Activated CD4-positive, CD25-positive, alpha-beta regulatory T cell (primary cell): ENCODE data around the gene CASP8.
"Not testable (repeated sequence)": the region's sequence is repeated elsewhere in the genome, so short reads cannot be mapped to it uniquely, and the experiment has no call there.

ENCODE experiments used
- DNase-seq, 4 experiments: peaks; one replicate each; lab custom pipeline; 2025; lab: John Stamatoyannopoulos, UW

Gene CASP8

DNA sequence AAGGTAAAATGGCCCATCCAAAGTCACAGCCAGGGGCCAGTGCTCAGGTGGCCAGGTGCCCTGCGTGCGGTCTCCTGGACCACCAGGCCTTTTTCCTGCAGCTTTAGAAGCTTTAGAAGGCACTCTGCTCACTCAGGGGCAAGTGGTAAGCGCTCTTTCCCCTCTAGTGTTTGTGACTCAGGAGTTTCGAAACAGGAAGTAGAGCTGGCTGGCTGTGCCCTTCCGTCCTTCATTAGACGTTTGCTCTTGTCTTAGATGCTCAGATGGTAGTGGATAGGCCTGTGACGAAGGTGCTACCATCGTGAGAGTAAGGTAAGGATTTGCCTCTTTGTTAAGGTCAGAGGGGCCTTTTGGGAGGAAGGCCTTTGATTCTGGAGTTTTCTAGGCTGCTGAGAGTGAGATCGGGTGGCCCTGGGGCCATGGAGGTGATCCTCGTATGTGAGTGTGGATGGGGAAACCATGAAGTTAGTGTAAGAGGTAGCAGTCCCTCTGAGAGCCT, at the start of gene CASP8:
Gene CASP8 (plus strand): TSS at position 235 of the 499 bp plus-strand sequence. CDS start 5,951 bp downstream, outside the sequence.
- DNase-seq, result peak; percentile 14 to 55 (median 42)

DNA sequence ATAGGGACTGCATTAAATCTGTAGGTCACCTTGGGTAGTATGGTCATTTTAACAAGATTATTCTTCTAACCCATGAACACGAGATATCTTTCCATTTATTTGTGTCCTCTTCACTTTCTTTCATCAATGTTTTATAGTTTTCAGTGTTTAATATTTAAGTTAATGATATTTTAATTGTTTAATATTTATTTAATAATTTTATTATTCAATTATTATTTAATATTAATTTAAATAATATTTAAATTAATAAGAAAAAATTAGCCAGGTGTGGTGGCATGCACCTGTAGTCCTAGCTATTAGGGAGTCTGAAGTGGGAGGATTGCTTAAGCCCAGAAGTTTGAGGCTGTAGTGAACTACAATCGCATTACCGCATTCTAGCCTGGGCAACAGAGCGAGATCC, 44.4 kb upstream of the CASP8 start:
- DNase-seq, result no peak

DNA sequence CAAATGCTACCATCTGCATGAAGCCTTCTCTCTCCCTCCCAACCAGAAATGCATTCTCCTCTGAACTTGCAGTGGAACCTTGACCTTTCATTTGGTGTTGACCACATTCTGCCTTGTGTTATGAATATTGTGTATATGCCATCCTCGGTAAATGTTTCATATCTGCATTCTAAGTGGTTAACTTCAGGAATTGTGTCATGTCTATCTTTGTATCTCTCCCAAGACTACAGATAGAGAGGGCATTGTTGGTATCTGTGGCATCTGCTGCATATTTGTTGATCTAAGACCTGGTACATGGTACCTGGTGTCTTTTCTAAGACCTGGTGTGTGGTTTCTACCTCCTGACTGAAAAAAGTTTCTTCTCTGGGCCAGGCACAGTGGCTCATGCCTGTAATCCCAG, 43.4 kb upstream of the CASP8 start:
- DNase-seq, result no peak

DNA sequence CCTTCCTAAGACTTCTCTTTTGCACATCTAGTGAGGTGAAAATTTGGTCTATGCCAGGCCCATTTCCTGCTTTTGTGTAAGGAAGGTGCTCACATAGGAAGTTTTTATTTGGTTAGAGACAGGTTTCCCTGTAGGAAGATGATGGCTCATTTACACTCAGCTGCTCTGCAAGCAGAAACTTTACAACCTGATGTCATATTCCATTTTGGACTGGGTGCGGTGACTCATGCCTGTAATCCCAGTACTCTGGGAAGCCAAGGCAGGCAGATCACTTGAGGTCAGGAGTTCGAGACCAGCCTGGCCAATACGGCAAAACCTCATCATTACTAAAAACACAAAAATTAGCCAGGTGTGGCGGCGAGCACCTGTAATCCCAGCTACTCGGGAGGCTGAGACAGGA, 41.6 kb upstream of the CASP8 start:
- no peak for DNase-seq

DNA sequence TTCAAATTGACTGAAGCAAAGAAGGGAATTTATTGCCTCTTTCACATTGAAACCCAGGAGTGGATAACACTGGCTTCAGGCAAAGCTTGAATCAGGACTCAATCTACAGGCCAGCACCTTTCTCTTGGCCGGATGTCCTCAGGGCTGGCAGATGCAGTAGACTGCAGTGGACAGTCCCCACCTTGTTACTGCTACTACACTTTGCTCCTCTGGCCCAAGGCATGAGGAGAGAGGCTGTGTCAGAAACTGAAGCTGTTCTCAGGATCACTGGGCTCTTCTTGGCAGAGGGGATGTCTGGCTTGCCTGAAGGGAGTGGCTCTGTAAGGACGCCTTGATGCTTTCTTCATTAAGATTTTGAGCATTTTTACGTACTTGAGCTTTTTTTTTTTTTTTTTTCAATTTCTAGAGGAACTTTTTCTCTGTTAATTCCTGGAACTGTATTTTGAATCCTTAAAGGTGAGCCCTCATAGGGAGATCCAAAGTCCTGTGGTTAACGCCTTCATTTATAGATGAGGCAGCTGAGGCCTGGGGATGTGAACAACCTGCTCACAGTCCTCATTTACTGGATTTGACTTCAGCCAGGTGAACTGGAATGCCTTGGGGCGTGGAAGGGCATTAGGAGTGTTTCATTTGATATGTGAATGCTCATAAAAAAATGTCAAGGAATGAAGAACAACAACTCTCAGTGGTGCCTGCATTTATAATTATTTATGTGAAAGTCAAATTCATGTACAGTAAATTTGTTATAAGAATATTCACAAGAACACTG, 40.8 kb upstream of the CASP8 start:
- no peak for DNase-seq

DNA sequence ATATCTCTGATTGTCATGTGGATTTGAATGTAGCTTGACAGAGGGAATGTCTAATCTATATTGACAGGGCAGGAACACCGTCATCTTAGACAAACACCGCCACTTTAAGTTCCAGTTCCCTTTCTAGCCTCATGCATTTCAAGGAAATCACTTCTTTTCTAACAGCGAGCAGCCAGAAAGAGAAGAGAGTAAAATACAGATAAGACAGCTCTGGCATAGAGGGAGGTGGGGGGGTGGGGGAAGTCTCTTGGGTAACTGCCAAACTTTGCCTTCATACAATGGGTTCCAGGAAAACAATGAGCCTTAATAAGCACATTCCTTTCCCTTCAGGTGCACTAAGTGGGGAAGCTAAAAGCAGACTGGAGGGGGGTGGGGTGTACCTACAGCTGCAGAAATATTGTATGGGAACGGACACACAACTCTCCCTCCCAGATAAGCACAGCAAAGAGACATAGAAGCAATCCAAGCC, 40.2 kb upstream of the CASP8 start:
- no peak for DNase-seq

DNA sequence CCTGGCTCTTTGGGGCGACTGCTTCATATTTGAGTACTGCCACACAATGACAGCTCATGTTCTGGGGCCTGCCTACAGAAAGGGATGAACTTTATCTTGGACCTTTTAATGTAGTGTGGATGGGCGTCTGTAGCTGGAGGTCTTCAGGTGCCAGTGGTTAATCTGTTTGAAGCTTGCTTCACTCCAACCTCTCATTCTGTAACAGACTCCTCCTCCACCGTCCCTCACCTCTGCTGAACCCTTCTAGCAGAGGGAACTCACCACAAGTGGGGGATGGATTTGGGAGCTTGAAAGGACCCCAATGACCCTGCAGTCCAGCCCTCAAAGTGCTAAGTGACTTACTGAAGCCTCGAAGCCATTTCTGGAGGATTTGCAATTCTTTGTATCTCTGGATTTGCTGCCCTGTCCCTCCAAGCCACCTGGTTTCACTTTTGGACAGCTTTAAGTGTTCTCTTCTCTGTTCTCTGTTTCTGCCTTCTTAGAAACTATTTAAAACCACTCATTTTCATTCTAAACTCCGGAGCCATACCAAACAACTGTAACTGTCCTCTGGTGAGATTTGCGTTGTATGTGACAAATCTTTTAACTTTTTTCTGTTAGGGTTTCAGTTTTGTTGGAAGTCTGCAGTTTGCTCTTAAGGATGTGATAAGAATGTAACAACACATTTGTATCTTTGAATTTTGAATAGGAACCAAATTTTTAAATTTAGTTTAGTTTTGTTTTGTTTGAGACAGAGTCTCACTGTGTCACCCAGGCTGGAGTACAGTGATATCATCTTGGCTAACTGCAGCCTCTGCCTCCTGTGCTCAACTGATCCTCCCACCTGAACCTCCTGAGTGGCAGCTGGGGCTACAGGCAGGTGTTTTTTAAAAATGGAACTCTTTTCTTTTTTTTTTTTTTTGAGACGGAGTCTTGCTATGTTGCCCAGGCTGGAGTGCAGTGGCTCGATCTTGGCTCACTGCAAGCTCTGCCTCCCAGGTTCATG, 37.0 kb upstream of the CASP8 start:
- DNase-seq, result no peak

DNA sequence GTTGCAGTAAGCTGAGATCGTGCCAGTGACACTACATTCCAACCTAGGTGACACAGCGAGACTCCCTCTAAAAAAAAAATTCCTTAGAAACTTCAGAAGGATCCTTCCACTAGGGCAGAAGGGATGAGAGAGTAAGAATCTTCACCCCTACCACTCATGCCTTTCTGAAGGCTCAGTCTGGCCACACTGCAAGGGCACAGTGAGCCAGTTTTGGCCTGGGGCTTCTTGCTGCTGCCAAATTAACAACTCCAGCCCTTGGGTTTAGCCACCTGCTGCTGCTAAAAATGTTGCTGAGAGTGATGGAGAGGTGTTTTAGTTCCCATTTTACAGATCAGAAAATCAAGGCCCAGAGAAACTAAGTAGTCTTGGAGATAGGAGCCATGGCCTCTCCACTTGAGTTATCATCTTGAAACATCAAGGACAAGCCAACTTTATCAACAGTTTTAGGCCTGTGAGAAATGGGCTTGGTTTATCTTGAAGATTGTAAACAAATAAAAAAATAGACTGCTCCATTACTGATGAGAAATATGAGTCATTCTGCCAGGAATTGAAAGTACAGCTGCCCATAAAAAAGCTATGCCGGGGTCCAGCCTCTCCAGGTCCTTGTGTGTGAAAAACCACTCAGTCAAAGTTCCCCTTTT, 31.9 kb upstream of the CASP8 start:
- no peak for DNase-seq

DNA sequence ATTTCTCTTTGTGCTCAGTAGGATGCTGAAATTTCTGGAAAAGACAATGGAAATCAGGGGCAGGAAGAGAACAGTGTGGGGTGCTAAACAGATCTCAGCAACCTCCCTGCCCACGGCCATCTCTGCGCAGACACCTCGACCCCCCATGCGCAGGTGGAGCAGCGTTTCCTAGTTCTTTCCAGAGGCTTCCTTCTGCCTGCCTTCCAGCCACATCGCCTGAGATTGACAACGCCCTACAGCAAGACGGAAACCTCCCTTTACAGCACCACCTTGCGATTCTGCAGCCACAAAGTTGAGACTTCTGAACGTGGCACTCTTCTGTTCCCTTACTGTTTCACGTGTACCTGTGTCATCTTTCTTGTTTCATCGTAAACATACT, 31.4 kb upstream of the CASP8 start:
- no peak for DNase-seq

DNA sequence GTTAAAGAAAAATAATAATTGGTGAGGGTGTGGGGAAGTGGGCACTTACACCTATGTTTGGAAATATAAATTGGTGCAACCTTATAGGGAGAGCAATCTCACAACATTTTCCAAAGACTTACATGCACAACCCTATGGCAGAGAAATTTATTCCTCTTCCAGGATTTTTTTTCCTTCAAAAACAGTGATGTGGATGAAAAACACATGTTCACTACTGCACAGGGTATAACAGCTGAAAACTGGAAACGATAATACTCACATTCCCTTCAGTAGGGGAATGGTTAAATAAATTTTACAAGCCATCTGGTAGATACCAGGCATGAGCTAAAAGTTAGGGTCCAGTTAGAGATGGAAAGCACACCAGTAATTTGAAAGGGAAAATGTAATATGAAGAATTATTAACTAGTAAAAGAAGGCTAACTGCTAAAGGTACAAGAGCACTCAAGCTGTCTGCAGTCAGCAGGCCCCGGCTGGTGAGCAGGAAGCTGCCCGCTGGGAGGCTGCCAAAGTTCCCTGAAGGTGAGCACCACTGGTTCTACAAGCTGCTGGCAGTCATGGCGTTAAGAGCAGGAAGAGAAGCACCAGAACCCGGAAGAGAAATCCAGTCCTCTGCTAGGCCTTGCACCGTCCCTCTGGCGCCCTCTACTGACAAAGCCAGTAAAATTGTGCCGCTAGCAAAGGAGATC, 28.4 kb upstream of the CASP8 start:
- DNase-seq, result peak; percentile 81 to 85 (median 82)

DNA sequence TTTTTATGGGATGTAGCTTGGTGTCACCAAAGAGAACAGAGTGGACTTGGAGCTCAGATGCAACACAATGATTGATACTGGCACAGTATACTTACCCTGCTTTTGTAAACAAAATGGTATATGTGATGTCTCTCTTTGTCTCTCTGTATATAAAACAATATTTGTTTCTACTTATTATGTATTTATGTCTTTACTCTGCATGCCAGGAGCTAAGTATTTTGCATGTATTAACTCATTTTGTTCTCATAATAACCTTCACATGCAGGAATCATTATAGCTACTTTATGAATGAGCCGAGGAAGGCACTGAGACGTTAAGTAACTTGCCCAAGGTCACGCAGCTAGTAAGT, 27.9 kb upstream of the CASP8 start:
- DNase-seq, result no peak

DNA sequence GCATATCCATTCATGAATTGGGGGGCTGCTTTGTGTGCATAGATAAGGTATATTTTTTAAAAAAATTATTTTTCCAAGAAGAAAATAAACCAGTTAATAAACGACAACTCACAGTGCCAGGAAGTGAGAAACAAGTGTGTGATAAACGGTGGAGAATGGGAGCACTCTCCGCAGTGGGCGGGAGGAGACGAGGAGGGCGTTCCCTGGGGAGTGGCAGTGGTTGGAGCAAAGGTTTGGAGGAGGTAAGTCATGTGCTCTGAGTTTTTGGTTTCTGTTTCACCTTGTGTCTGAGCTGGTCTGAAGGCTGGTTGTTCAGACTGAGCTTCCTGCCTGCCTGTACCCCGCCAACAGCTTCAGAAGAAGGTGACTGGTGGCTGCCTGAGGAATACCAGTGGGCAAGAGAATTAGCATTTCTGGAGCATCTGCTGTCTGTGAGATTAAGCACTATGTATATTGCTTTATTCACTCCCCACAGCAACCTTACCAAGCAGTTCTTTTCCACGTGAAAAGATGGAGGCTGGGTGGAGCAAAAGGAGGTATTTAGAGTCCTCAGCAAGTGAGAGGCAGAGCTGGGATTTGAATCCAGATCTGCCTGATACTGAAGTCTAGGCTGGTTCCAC, 27.0 kb upstream of the CASP8 start:
- peak; percentile 55 to 65 (median 62) for DNase-seq

DNA sequence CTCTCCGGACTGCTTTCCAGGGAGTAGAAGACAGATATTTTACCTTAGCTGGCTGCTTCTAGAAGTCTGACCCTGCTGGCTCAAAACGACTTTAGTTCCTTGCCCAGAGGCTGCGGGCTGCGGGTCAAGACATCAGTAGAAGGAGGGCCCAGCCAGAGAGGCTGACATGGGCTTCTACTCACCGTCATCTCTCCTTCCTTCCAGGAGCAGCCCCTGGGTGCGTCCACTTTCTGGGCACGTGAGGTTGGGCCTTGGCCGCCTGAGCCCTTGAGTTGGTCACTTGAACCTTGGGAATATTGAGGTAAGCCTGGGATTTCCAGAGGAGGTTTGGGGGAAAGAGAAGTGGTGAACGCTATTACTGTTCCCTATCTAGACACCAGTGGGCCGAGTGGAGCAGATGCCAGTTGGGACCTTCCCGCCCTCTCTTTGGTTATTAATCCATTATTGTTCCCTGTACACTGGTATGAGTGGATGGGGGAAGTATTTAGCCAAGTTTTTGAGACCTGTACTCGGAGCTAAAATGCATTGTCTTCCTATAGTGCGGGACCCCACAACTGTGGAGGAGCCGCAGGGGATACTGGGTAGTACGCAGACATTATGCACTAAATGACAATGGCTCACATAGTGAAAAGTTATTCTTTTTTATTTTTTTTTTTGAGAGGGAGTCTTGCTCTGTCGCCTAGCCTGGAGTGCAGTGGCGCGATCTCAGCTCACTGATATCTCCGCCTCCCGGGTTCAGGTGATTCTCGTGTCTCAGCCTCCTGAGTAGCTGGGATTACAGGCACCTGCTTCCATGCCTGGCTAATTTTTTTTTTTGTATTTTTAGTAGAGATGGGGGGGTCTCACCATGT, 26.3 kb upstream of the CASP8 start:
- no peak for DNase-seq

DNA sequence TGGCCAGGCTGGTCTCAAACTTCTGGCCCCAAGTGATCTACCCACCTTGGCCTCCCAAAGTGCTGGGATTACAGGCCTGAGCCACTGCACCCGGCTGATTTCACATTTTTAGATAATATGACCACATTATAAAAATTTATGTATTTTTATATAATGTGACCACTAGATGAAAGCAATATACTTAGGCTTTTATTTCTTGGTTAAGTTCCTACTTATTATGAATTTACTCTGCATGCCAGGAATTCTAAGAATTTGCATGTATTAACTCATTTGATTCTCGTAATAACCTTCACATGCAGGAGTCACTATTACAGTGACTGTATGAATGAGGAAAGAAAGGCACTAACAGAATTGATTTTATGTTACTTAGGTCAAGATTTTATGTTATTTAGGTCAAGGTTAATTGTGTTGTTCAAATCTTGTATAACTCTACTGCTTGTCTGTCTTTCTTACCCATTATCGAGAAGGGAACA, 25.6 kb upstream of the CASP8 start:
- DNase-seq, result no peak

DNA sequence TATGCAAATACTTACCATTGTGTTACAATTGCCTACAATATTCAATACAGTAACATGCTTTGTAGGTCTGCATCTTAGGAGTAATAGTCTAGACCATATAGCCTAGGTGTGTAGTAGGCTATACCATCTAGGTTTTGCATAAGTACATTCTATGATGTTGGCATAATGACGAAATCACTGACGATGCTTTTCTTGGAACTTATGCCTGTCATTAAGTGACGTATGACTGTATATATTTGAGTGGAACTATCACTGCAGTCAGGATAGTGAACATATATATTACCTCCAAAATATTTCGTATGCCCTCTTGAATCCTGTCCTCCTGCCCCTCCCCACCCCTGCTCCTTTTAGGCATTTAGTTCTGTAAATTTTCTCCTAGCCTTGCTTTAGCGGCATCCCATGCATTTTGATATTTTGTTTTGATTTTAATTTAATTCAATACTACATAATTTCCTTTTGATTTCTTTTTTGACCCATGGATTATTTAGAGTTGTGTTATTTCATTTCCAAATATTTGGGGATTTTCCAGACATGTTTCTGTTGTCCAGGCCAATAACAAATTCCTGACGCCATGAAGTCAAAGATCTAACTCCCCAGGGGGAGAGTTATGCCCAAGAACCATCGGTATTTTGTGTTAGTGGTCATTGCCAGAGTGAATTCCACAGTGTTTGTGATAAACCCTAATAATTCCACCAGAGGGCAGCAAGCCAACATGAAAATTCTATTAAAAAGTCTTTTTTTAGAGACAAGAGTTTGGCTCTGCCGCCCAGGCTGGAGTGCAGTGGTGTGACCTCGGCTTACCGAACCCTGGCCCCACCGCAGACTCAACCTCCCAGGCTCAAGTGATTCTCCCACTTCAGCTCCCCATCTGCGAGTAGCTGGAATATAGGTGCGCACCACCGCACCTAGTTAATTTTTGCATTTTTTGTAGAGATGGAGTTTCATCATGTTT, 24.2 kb upstream of the CASP8 start:
- peak in 2 of 4 experiments; percentile 7 to 16 for DNase-seq

DNA sequence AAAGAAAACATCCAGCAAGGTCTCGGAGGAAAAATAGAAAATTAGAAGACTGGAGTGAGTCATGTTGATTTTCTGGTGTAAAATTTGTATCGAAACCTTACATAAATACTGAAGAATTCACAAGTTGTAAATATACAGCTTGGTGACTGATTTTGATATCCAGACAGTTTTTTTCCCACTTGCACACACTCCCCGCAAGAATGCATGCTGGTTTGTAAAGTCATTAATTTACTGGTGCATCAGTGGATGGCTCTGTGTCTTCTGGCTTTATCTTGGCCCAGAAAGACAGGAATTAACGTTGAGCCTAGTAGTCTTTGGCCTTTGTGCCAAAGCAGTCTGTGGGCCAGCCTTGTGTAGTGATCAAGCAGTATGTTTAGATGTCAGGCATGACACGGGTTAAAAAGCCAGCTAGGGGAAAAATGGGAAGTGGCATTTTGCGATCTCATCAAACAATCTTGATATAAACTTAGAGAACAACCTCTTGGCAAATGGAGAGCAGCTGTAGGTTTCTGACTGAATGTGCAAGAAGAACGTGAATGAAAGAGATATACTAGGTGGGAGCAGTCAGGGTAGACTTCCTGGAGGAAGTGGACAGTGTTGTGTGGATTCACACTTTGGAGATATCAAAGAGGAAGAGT, 22.7 kb upstream of the CASP8 start:
- DNase-seq, result no peak

DNA sequence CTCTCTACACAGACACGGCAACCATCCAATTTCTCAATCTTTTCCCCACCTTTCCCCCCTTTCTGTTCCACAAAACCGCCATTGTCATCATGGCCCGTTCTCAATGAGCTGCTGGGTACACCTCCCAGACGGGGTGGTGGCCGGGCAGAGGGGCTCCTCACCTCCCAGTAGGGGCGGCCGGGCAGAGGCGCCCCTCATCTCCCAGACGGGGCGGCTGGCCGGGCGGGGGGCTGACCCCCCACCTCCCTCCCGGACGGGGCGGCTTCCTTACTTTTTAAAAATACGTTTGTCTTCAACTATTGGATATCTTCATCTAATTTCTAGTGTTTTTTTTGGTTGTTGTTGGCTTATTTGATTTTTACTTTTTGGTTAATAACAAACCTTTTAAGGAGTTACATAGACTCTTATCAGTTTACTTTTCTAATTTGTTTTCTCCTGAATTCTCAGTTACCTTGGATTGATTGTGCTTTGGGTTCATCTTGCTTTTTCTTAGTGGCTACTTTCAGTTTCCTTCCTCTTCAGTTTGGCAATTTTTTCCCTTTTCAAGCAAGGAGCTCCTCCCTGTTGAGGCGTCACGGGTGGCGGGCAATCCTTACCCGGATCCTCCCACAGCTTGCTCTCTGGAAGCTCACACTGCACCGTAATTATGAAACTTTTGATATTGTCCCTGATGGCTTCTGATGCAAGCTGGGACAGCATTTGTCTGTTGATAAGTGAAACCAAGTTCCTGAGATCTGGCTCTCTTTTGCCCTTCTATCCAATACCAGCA, 21.0 kb upstream of the CASP8 start:
- not testable (repeated sequence) for DNase-seq
